IPS-NIHi7 (cell line): Measurements from ENCODE around the gene DISP2.

Source experiments
- DNase-seq: peaks from one replicate; pipeline ENCODE4 v3.0.0; 2012; ENCODE audit warnings: mixed read lengths; ENCODE audit errors: extremely low spot score

DISP2 gene, protein sequence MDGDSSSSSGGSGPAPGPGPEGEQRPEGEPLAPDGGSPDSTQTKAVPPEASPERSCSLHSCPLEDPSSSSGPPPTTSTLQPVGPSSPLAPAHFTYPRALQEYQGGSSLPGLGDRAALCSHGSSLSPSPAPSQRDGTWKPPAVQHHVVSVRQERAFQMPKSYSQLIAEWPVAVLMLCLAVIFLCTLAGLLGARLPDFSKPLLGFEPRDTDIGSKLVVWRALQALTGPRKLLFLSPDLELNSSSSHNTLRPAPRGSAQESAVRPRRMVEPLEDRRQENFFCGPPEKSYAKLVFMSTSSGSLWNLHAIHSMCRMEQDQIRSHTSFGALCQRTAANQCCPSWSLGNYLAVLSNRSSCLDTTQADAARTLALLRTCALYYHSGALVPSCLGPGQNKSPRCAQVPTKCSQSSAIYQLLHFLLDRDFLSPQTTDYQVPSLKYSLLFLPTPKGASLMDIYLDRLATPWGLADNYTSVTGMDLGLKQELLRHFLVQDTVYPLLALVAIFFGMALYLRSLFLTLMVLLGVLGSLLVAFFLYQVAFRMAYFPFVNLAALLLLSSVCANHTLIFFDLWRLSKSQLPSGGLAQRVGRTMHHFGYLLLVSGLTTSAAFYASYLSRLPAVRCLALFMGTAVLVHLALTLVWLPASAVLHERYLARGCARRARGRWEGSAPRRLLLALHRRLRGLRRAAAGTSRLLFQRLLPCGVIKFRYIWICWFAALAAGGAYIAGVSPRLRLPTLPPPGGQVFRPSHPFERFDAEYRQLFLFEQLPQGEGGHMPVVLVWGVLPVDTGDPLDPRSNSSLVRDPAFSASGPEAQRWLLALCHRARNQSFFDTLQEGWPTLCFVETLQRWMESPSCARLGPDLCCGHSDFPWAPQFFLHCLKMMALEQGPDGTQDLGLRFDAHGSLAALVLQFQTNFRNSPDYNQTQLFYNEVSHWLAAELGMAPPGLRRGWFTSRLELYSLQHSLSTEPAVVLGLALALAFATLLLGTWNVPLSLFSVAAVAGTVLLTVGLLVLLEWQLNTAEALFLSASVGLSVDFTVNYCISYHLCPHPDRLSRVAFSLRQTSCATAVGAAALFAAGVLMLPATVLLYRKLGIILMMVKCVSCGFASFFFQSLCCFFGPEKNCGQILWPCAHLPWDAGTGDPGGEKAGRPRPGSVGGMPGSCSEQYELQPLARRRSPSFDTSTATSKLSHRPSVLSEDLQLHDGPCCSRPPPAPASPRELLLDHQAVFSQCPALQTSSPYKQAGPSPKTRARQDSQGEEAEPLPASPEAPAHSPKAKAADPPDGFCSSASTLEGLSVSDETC (N-terminal part only)

DNA sequence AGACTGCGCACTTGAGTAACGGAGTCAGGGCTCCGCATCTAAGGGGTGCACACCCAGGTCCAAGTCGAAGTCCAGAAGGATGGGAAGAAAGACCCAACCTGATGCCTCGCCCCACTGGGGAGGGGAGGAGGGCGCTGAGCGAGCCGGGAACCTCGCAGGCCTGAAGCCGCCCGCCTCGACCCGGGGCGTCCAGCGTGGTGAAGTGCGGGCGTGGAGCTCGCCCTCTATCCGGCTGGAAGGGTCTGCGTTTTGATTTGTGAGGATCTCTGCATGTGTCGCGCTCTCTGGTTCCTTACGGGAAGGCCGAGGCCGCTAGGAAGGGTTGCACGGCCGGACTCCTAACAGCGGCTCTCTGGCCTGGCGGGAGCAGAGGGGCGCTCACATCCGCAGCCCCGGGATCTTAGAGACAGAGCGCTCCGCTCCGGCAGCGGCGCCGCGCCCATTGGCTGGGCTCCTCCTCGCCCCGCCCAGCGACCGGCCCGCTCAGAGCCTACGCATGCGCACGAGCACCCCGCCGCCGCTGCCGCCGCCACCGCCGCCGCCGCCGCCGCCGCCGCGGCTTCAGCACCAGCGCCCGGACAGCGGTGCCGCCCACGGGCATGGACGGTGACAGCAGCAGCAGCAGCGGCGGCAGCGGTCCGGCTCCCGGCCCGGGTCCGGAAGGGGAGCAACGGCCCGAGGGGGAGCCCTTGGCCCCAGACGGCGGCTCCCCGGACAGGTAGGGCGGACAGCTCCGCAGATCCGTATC is at the start of gene DISP2:
TSS of gene DISP2 (plus strand) at position 497 of the 748 bp plus-strand sequence. CDS start at position 600, 103 bp downstream.
- peak; percentile 98 for DNase-seq

DNA sequence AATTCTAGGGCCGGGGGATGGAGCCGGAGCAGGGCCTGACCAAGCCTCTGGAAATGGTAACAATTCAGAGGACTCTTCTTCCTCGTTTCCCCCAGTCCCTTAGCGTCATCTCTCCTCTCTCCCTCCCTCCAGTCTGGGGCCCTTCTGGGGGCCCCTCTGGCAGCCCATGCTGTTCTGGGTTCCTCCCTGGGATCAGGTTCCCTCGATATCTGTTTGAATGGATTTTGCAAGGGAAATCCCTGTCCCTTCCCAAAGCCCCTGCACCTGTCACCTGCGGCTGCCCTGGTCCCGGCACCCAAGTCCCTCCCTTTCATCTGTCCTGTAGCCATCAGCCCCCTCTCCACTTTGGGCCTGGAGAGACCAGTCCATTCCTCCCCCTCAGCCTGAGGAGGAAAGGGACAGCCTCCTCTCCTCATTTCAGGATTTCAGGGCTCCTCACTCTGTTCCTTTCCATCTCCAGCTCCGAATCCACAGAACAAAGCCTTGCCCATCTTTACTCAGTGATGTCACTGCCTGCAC is 48.6 kb upstream of the DISP2 start:
- DNase-seq = no peak

DNA sequence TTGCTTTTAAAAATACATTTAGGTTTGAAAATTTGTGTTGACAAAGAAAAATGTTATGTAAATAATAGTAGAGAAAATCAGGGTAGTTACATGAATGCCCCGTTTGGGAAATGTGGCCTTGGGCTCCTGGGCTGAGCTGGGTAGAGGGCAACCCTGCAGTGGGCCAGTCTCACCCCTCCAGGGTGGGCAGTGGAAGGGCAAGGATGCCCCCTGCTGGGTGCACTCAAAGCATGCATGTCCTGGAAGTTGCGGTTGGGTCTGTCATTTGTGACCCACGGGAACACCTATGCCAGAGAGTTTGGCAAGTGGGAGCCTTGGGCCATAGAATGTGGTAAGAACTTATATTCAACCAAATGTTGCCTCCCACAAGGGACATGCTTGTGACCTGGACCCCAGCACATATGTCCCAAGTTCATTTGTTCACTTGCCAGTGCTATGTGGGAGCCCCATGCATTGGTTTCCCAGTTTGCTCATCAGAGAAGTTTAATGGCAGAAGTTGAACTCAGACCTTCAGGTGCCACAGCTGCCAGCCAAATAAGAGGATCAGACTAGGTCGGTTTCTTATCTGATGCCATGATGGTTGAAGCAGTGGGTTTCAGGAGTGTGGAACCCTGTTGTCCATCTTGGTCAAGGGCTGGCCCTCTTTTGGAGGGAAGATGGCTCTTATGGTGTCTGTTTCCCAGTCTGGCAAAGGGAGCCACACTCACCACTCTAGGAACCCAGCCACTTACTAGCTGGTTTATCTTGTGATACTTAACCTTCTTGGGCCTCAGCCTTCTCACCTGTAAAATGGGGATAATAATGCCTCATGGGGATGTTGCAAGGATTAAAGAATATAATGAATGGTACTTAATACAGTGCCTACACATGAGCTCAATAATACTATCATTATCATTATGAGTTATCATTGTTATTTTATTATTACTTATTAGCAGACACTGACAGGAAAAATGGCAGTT is 47.7 kb upstream of the DISP2 start:
- DNase-seq = peak; percentile 86

DNA sequence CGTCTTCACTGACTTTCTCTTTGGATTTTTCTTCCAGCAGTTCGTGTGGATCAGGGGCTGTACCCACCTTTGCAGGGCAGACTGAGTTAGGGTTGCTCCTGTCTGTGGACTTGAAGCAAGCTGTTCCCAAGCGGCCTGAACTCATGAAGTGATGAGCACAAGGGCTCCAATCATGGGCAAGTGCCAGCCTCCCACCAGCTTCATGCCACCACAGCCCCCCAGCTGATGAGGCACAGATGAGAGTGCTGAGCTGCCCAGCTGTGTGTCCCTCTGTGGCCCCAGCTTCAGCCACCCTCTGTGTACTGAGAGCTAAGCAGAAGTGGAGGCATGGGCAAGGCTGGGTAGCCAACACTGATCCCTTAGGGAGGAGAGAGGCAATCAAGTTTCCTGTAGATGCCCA is 47.0 kb upstream of the DISP2 start:
- no peak for DNase-seq

DNA sequence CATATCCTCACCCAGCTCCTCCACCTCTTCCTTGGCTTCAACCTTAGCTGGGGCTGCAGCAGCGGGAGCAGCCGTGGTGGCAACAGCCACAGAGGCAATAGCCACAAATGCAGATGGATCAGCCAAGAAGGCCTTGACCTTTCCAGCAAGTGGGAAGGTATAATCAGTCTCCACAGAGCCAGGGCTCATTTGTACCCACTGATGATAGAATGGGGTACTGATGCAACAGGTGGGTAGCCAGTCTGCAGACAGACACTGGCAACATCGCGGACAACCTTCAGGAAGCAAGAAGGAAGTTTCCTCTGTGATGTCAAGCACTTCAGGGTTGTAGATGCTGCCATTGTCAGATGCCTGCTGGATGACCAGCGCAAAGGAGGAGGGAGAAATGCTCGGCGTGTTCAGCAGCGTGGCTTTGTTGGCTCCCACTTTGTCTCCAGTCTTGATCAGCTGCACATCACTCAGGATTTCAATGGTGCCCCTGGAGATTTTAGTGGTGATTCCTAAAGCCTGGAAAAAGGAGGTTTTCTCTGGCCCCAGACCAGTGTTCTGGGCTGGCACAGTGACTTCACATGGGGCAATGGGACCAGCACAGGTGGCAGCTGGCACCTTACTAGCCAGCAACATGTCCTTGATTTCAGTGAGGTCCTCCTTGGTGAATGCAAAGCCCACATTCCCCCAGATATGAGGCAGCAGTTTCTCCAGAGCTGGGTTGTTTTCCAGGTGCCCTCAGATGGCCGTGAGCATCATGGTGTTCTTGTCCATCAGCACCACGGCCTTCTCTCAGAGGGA is 45.5 kb upstream of the DISP2 start:
- DNase-seq = no peak

DNA sequence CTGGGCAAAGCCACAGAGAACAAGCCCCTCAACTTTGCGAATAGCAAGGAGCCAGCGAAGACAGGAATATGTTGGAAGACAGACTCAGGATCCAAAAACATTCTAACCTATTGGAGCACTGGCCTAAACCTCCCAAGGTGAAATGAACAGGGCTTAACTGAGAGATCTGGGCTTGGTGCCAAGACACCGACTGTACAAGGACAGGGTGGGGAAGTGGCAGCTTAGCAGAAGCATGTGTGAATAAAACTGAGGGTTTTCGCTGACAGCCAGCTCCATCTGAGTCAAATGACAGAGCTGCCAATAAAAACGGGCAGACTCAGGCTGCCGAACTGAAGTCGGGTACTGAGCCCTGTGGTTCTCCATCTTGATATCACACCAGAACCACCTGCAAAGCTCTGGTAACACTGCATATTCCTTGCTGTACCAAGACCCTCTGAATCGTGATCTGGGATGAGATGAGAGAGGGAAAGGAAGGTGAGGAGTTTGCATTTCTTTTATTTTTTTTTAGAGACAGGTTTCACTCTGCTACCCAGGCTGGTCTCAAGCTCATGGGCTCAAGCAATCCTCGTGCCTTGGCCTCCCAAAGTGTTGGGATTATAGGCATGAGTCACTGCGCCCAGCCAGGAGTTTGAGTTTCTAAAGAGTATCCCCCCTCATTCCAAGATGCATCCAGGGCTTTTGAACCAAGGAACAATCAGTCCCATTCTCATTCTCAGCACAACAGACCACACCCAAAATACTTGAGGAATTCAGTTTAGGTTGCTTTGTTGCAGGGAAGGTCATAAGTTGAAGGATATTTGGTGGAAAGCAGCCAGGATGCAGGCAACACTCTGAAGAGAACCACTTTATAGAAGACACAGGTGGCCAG is 44.3 kb upstream of the DISP2 start:
- DNase-seq = no peak

DNA sequence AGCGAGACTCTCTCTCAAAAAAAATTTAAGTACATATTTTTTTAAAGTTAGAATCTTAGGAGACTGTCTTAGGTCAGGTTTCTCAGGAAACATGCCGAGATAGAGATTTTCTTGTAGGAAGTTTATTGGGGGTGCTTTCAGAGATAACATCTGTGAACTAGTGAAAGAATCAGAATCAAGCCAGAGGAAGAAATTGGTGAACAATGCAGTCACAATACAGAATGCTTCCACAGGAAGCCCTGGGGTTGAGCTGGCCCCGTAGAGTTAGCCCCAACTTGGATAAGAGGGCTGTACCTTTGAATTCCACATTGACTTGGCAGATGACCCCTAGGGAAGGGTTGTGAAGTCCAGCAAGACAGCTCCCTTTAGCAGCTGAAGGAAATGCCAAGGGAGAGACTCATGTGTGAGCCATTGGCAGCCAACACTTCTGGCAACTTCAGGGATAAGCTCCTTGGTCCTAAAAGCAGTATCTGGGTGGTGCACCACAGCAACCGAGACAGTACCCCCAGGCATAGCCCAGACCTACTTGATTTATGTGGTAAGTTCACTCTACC is 43.2 kb upstream of the DISP2 start:
- DNase-seq = no peak

DNA sequence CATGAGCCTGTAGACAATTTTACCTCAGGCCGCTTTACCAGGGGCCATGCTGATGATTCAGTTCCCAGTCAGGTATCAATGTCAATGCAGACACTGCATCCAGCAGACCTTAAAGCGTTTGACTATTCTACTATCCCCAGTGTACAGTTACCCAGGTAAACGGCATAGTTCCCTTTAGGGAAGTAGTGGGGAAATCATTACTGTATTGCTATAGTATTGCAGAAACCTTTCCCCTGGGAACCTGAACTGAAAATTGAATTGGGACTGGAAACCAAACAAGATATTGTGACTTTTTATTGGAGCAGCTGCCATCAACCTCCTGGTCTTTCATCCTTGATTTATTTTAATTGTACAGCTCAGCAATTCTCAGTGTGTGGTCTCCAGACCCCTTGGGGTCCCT is 41.1 kb upstream of the DISP2 start:
- DNase-seq = no peak

DNA sequence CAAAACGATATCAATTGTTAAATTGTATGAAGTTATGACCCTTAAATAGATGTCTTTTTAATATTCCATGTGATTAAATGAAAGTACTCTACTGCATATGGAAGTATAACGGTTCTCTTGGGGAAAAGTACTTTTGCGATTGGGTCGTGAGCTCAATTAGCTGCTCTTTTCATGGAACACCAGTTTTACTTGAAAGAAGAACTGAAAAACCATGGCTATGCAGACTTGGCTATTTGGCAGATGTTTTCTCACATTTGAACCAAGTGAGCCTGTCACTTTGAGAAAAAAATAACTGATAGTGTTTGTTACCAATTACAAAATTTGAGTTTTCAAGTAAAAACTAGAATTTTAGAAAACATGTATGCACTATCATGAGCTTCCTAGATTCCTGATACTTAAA is 40.4 kb upstream of the DISP2 start:
- no peak for DNase-seq

DNA sequence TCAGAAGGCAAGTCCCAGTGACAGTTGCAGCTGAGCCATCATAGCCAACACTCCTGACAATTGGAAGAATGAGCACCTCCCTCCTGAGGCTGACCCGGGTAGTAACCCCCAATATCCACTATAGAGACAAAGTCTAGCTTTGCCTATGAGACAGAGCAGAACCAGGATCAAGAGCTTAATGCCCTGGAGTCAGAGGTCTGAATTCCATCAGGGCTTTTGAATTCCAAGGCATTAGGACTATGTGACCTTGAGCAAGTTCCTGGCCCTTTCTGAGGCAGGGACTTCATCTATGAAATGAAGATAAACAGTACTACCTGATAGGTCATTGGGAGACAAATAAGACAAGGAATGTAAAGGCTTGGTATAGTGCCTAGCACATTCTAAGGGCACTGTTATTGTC is 37.6 kb upstream of the DISP2 start:
- no peak for DNase-seq

DNA sequence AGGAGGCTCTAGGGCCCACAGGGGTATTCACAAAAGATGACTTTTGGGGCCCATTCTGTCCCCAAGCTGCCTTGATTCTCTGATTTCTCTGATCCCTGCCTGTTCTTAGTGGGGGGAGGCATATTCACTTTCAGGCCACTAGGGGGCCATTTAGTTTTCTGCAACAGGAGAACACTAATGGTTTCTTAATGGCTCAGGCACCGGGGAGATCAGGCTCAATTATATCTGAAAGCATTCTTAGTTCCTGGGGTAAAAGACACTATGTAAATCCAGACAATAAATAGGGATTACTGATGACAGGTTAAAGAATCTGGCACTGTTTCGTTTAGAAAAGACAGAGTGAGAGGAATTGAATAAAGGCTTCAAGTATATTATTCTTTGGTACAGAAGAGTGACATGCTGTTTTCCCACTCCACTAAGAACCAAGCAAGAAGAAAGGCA is 37.1 kb upstream of the DISP2 start:
- DNase-seq = peak; percentile 68

DNA sequence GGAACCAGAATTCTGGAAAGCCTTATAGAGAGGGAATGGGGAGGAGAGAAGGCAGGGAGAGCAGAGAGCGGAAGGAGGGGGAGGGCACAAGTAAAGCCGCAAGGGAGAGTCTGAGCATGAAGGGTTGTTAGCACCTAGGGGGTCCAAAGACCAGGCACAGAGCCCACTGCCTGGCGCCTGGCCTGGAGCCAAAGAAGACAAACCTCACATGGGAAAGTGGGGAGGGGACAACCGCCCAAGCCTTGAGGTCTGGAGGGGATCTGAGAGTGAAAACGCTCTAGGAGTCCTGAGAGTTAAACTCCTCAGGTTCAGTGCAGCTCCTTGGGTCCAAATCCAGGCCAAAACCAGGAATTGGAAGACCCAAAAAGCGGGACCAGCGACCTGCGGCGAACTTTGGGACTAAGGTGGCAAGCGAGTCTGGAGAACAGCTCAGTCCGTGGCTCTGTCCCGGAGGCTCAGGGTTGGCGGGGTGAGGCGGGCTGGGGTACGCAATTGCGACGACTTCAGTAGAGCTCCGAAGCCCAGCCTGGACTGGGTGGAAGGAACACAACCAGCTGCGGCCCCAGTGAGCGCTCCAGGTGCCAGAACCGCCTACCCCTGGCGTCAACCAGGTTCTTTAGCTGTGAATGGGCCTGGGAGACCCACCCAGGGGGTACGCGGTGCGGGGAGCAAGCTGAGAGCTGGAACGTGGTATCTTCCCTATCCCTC is 35.3 kb upstream of the DISP2 start:
- DNase-seq = no peak

DNA sequence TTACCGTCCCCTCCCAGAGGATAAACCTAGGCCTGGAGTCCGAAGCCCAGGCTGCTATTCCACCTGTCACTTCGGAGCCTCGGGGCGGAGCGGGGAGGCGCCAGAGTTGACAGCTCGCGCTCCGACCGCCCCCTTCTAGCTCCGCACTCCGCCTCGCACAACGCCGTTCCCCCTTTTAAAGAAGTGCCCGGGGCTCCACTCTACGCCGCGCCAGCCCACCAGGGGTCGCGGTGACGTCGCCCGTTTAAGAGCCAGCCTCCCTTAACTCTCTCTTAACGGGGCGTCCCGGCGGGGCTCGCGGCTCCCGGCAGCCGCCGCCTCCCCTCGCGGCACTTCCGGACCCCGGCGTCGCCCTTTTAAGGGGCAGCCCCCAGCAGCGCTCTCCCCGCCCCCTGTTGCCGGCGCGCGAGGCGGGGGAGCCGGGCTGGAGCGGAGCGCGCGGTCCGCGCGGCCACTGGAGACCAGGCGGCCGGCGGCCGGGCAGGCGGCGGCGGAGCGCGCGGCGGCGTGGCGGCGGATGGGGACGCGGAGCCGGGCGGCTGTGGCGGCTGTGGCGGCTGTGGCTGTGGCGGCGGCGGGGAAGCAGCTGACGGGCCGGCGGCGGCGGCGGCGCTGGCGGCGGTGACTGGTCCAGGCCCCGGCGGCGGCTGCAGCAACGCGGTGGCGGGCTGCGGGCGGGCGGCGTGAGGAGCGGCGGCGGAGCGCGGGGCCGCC is 34.6 kb upstream of the DISP2 start, which contains the start of gene INAFM2:
TSS of gene INAFM2 (plus strand) at position 454 of the 714 bp plus-strand sequence. CDS start 364 bp downstream, outside the sequence.
- DNase-seq = peak; percentile 94

DNA sequence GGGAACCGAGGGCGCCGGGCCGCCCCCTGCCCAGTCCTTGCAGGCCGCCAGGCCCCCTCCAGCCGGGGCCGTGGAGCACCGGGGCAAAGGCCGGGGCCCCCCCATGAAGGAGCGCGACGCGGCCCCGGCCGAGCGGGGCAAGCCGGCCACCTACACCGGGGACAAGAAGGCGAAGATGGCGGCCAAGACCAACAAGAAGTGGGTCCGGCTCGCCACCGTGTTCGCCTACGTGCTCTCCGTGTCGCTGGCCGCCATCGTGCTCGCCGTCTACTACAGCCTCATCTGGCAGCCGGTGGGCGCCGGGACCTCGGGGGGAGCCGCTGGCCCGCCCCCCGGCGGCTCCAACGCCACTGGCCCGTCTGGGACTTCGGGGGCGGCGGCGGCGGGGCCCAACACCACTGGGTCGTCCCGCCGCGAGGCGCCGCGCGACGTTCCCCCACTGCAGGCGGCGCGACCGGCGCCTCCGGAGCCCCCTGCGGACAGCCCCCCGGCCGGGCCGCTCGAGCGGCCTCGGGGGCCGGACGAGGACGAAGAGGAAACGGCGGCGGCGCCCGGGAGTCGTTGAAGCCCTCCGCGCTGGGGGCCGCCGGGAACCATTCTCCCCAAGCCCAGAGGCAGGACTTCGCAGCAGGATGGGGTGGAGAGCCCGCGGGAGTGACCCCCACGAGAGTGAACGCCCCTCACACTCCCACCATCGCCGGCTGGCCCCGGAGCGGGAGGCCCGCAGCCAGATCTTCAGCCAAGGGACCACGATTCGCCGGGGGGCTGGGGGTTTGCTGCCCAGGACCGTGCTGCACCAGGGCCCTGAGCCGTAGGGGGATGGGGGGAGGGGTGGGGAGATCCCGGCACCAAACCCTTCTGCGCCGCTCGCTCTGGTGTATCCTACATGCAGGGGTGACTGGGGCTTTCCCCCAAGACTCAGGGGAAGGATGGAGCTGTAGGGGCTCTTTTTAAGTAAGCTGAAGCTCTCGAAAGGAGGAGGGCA is 33.8 kb upstream of the DISP2 start:
- no peak for DNase-seq

DNA sequence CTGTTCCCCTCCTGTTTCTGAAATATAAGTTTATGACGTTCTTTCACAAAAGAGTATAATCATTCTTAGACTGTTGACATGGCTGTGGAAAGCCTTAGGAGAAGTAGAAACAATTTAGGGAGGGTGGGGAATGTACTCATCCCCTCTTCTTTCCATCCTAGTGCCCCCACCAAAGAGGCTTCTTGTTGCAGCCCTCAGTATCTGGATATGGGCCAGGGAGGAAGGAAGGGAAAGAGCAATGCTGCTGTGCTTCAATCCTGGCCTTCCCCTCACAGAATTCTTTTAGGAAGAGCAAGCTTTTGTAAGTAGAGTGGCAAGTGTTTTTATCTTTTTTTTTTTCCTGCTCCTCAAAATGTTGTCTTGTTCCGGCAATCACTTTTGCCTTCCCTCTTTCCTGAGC is 32.8 kb upstream of the DISP2 start:
- no peak for DNase-seq
